Chondrocyte (in vitro differentiated cells): ENCODE measurements around the gene CD177. TPM values are rescaled to one million over a fixed set of nuclear protein-coding genes. Genes with fewer than 3 reads are reported as not detected.
"Not testable (repeated sequence)": the region's sequence is repeated elsewhere in the genome, so short reads cannot be mapped to it uniquely, and the experiment has no call there.

ENCODE experiments used
- DNase-seq: peaks from one replicate; pipeline ENCODE4 v3.0.0; 2021; ENCODE audit warnings: mixed read lengths, low spot score
- H3K27ac Mint-ChIP-seq: one replicate; pipeline ENCODE4 v1.8.0; 2021; ENCODE audit warnings: mild to moderate bottlenecking, moderate library complexity, mixed read lengths; ENCODE audit not compliant: unreplicated experiment
- H3K27me3 Mint-ChIP-seq: 2 replicates; pipeline ENCODE4 v1.8.0; 2021; ENCODE audit warnings: low read depth, mixed read lengths
- H3K36me3 Mint-ChIP-seq: 2 replicates; pipeline ENCODE4 v1.8.0; 2021; ENCODE audit warnings: low read depth, mixed read lengths
- H3K4me1 Mint-ChIP-seq: 2 replicates; pipeline ENCODE4 v1.8.0; 2021; ENCODE audit warnings: low read depth, mild to moderate bottlenecking, mixed read lengths
- H3K4me3 Mint-ChIP-seq: one replicate; pipeline ENCODE4 v1.8.0; 2021; ENCODE audit warnings: mild to moderate bottlenecking, moderate library complexity, mixed read lengths; ENCODE audit not compliant: unreplicated experiment
- H3K9me3 Mint-ChIP-seq: 2 replicates; pipeline ENCODE4 v1.8.0; 2021; ENCODE audit warnings: low read depth, mixed read lengths
- total RNA-seq: library from RNA; stranded (reverse); gene quantifications from 3 replicates; pipeline ENCODE4 v1.2.1, GENCODE V29; 2021
- TF ChIP-seq, protein P1 (sequence below): fragments of 200-600 bp; sonication (generic); IDR thresholded peaks from 2 replicates; pipeline ENCODE4 v1.5.0; 2021; ENCODE audit warnings: antibody characterized with exemption, mild to moderate bottlenecking, moderate library complexity

The CD177 gene
- total RNA-seq, 1 donor from 2014 or later: not detected

DNA sequence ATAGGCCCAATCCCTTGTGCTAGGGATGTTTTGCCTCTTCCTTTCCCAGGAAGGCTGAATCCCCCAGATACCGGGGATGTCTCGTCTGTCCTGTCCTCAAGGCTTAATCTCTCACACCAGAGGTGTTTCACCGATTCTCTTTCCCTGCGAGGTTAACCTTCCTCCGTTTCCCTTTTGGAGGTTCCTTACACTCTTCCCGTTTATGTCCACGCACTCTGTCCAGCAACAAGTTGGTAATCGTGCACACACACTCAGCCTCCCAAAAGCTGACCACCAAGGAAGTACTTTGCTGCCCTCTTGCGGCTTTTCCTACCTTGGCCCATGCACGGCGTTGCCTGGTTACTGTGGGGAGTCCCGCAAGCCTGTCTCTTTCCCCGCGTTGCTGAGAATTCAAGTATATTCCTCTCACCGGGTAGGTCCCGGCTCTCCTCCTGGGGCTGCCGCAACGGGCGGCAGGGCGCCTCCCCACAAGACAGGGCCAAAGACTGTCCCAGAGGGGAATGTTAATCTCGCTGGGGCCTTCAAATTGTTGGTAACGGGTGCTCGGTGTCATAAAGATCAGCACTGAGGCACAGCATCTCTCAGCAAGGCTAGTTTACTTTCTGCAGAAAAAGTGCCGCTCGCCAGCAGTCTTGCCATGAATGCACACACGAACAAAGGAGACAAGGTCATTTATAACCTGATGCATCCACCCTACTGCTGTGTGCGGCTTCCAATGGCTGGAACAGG lies 36.7 kb upstream of the CD177 start:
- H3K9me3 Mint-ChIP-seq: peaks cover 19% of the 10 kb centered on the region
- TF ChIP-seq, protein P1, sequence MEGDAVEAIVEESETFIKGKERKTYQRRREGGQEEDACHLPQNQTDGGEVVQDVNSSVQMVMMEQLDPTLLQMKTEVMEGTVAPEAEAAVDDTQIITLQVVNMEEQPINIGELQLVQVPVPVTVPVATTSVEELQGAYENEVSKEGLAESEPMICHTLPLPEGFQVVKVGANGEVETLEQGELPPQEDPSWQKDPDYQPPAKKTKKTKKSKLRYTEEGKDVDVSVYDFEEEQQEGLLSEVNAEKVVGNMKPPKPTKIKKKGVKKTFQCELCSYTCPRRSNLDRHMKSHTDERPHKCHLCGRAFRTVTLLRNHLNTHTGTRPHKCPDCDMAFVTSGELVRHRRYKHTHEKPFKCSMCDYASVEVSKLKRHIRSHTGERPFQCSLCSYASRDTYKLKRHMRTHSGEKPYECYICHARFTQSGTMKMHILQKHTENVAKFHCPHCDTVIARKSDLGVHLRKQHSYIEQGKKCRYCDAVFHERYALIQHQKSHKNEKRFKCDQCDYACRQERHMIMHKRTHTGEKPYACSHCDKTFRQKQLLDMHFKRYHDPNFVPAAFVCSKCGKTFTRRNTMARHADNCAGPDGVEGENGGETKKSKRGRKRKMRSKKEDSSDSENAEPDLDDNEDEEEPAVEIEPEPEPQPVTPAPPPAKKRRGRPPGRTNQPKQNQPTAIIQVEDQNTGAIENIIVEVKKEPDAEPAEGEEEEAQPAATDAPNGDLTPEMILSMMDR: peak; percentile 44
- H3K27me3 Mint-ChIP-seq: peaks cover 3% of the 10 kb centered on the region
- H3K4me1 Mint-ChIP-seq: no peaks in the 10 kb centered on the region
- no peak overlapping the region for H3K27ac Mint-ChIP-seq
- no peak overlapping the region for H3K4me3 Mint-ChIP-seq
- no peaks in the 10 kb centered on the region for H3K36me3 Mint-ChIP-seq
- no peak for DNase-seq

DNA sequence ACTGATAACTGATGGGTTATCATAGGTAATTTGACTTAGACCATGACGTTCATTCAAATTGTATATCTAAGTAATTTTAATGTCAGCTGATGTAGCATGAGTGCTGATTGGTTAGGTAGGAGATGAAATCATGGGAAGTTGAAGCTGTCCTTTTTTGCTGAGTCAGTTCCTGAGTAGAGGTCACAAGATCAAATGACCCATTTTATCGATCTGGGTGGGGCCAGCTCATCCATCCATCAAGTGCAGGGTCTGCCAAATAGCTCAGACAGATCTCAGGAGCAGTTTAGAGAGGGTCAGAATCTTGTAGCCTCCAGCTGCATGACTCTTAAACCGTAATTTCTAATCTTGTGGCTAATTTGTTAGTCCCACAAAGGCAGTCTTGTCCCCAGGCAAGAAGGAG lies 35.3 kb upstream of the CD177 start:
- Mint-ChIP-seq H3K36me3 (no peaks in the 10 kb centered on the region), H3K4me1 (no peaks in the 10 kb centered on the region), H3K27ac (no peak overlapping the region), H3K27me3 (peaks cover 3% of the 10 kb centered on the region), H3K9me3 (peaks cover 16% of the 10 kb centered on the region), H3K4me3 (no peak overlapping the region)
- DNase-seq: no peak
- TF ChIP-seq, protein P1: no peak

DNA sequence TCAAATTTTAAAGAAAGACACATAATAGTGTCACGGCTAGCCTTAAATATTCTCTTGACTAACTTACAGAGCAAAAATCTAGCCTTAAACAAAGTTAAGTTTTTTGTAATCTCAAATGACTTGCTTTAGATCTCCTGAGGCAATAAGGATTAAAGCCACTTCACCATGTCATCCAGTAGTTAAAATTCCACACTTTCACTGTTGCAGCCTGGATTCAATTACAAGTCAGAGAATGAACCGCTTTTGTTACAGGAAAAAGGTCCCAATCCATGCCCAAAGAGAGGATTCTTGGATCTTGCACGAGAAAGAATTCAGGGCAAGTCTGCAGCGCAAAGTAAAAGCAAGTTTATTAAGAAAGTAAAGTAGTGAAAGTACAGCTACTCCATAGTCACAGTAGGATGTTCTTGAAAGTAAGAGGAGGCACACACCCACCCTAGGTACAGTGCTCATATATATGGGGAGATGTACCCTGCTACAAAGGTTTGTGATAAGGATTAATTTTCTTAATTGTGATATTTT lies 34.6 kb upstream of the CD177 start:
- Mint-ChIP-seq H3K4me3 (no peak overlapping the region), H3K4me1 (no peaks in the 10 kb centered on the region), H3K27me3 (peaks cover 3% of the 10 kb centered on the region), H3K36me3 (no peaks in the 10 kb centered on the region), H3K9me3 (peaks cover 13% of the 10 kb centered on the region), H3K27ac (no peak overlapping the region)
- TF ChIP-seq, protein P1: no peak
- DNase-seq: no peak

DNA sequence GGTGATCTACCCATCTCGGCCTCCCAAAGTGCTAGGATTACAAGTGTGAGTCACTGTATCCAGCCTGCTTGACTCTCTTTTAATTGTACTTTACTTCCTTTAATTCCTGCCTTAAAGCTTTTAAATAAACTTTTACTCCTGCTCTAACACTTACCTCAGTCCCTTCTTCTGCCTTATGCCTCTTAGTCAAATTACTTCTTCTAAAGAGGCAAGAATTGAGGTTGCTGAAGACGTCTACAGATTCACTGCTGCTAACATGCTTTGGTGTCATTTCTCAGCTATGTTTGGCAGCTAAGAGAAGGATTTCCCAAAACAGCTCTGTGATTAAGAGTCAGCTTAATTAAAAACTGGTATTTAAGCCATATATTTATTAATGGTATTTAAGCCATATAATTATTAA lies 32.9 kb upstream of the CD177 start:
- no peak overlapping the region for H3K27ac Mint-ChIP-seq
- no peaks in the 10 kb centered on the region for H3K4me1 Mint-ChIP-seq
- no peak overlapping the region for H3K4me3 Mint-ChIP-seq
- H3K27me3 Mint-ChIP-seq: no peaks in the 10 kb centered on the region
- H3K9me3 Mint-ChIP-seq: peaks cover 12% of the 10 kb centered on the region
- TF ChIP-seq, protein P1: no peak
- DNase-seq: no peak
- no peaks in the 10 kb centered on the region for H3K36me3 Mint-ChIP-seq

DNA sequence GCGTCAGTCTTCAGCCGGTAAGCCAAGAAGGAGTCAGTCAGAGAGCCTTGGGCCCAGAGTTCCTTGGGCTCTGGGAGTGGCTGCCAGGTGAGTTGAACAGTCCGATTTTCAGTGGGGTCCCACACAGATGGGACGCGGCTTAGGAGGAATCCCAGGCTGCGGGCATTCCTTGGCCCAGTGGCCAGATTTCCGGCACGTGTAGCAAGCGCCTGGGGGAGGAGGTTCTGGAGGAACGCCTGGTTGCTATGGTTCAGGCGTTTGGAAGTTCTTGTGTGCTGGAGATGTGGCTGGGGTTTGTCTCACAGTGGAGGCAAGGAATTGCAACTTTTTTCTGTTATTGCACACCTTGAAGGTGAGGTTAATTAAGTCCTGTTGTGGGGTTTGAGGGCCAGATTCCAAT lies 26.7 kb upstream of the CD177 start:
- H3K4me3 Mint-ChIP-seq, H3K9me3 Mint-ChIP-seq, DNase-seq, H3K27me3 Mint-ChIP-seq, H3K27ac Mint-ChIP-seq, H3K36me3 Mint-ChIP-seq, H3K4me1 Mint-ChIP-seq: not testable (repeated sequence)

DNA sequence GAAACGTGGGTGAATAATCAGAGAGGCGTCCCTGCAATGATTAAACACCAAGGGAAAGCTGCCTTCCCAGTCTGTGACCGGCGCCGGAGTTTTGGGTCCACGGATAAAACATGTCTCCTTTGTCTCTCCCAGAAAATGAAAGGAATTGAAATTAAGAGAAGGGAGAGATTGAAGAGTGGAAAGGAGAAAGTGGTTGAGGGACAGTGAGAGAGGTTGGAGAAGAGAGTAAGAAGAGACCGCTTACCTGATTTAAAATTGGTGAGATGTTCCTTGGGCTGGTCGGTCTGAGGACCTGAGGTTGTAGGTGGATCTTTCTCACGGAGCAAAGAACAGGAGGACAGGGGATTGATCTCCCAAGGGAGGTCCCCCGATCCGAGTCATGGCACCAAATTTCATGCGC lies 24.9 kb upstream of the CD177 start:
- H3K9me3 Mint-ChIP-seq, DNase-seq, H3K4me3 Mint-ChIP-seq, H3K4me1 Mint-ChIP-seq, H3K36me3 Mint-ChIP-seq, H3K27ac Mint-ChIP-seq, H3K27me3 Mint-ChIP-seq: not testable (repeated sequence)

DNA sequence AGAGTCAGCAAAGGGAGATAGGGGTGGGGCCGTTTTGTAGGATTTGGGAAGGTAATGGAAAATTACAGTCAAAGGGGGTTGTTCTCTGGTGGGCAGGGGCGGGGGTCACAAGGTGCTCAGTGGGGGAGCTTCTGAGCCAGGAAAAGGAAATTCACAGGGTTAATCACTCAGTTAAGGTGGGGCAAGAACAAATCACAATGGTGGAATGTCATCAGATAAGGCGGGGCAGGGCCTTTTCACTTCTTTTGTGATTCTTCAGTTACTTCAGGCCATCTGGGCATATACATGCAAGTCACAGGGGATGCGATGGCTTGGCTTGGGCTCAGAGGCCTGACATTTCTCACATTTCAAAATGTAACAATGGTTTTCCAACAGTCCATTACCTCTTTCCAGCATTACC lies 24.4 kb upstream of the CD177 start:
- not testable (repeated sequence) for H3K36me3 Mint-ChIP-seq, H3K27ac Mint-ChIP-seq, H3K4me3 Mint-ChIP-seq, DNase-seq, H3K27me3 Mint-ChIP-seq, H3K4me1 Mint-ChIP-seq, H3K9me3 Mint-ChIP-seq
